Measurements from ENCODE around the gene TEX30.

Gene TEX30
- 4.4 to 6.1 (median 4.6) reads per million in 3 donors for total RNA-seq

DNA sequence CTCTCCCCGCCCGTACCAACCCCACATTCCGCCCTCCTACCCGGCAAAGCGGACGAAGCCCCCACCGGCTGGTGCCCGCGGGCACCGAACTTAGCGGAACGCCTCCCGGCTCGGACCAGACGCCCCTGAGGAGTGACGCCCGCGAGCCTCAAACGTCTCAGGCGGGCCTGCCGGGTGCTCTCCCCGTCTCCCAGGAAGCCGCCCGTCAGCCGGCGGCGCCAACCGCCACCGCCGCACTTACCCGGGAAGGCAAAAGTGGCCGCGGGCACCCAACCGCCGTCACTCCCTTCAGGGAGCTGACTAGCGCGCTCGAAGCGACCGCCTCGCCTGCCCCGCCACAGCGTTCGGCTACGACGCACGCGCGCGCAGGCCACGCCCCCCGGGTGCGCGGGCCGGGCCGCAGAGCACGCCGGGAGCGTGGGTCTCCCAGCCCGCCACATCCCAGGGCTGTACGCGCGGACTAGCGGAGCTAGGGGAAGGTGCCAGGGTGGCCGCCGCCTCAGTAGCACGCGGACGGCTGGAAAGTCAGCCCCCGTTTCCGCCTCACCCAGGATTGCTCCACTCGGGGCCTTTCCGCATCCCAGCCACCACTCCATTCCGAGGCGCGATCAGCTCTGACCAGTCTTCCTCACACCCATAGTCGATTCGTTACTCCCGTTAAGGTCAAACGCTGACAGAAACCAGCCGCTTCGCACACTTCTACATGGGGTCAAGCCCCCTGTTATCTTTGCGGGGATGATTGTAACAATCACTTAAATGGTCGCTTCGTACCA, at the start of gene TEX30:
TEX30 (minus strand) TSS at position 346 of the 773 bp plus-strand sequence. CDS start 3,760 bp downstream, outside the sequence.
- Histone ChIP-seq H3K27ac (ENCODE audit: insufficient read depth, low read length, poor library complexity, severe bottlenecking) (peak within 1 kb of the TSS; percentile 75), H3K4me3 (ENCODE audit: insufficient read depth, low read depth, low read length, poor library complexity, severe bottlenecking) (peak within 1 kb of the TSS; percentile 97), H3K36me3 (ENCODE audit: control insufficient read depth, insufficient read depth, low read length) (no peaks in the 10 kb centered on the region), H3K27me3 (replicated peaks; ENCODE audit: control insufficient read depth, insufficient read depth, low read length, poor library complexity, severe bottlenecking) (no peaks in the 10 kb centered on the region), H3K9me3 (ENCODE audit: control insufficient read depth, low read length) (no peaks in the 10 kb centered on the region), H3K4me1 (ENCODE audit: control insufficient read depth, insufficient read depth, low read length, poor library complexity, severe bottlenecking) (peaks cover 10% of the 10 kb centered on the region)
- DNase-seq, result peak; percentile 79 to 81 (median 81)

DNA sequence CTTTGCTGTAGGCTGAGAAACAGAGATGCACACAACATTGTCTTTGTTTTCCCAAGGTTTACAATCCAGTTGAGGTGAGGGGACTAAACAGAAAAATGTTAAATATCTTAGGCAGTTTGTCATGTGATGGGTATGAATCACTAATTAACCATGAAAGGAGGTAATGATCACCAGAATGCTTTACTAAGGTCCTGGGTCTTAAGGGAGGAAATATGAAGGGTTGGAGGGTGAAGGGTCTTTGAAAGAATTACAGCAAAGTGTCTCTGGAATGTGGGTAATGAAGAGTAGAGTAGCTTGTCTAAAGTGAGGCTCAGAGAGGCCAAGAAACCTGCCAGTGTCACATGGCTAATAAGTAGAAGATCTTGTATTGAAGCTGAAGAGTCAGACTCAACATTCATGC, 44.3 kb upstream of the TEX30 start:
- no peaks in the 10 kb centered on the region for H3K4me1 ChIP-seq (ENCODE audit: control insufficient read depth, insufficient read depth, low read length, poor library complexity, severe bottlenecking)
- H3K27ac ChIP-seq (ENCODE audit: insufficient read depth, low read length, poor library complexity, severe bottlenecking), result no peak overlapping the region
- no peaks in the 10 kb centered on the region for H3K36me3 ChIP-seq (ENCODE audit: control insufficient read depth, insufficient read depth, low read length)
- H3K4me3 ChIP-seq (ENCODE audit: insufficient read depth, low read depth, low read length, poor library complexity, severe bottlenecking), result no peak overlapping the region
- H3K27me3 ChIP-seq (replicated peaks; ENCODE audit: control insufficient read depth, insufficient read depth, low read length, poor library complexity, severe bottlenecking), result no peaks in the 10 kb centered on the region
- H3K9me3 ChIP-seq (ENCODE audit: control insufficient read depth, low read length), result no peaks in the 10 kb centered on the region
- no peak for DNase-seq

DNA sequence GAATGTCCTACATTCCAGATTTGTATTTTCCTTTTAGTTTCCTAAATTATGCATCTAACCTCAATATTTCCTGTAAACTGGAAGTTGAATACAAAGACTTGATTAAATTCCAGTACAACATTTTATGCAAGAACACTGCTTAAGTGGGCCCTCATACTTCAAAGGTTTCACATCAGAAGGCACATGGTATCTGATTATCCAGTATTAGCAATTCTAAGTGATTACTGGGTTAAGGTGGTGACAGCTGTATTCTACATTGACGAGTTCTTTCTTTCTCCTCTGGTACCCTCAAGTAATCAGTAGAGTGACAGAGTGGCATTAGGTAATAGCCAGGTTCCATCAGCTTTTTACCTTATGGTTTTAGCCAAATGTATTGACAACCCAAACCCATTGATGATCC, 43.7 kb upstream of the TEX30 start:
- H3K4me1 ChIP-seq (ENCODE audit: control insufficient read depth, insufficient read depth, low read length, poor library complexity, severe bottlenecking), result no peaks in the 10 kb centered on the region
- H3K27ac ChIP-seq (ENCODE audit: insufficient read depth, low read length, poor library complexity, severe bottlenecking), result no peak overlapping the region
- DNase-seq, result no peak
- no peaks in the 10 kb centered on the region for H3K9me3 ChIP-seq (ENCODE audit: control insufficient read depth, low read length)
- H3K36me3 ChIP-seq (ENCODE audit: control insufficient read depth, insufficient read depth, low read length), result no peaks in the 10 kb centered on the region
- no peak overlapping the region for H3K4me3 ChIP-seq (ENCODE audit: insufficient read depth, low read depth, low read length, poor library complexity, severe bottlenecking)
- H3K27me3 ChIP-seq (replicated peaks; ENCODE audit: control insufficient read depth, insufficient read depth, low read length, poor library complexity, severe bottlenecking), result no peaks in the 10 kb centered on the region

DNA sequence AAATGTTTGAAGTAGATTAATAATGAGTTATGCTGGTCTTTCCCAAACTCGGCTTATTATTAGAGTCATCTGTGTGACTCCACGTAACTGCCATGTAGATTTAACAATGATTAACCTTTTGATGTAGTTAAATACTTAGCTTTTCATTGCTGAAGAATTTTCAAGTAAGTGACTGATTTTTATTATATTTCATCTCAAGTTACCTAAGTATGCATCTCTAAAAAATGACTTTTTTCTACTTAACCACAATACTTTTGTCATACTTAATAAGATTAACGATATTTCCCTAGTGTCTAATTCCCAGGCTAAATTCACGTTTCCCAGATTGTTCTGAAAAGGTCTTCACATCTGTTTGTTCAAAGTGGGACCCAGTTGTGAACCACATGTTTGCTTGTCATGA, 43.1 kb upstream of the TEX30 start:
- DNase-seq, result no peak
- no peaks in the 10 kb centered on the region for H3K36me3 ChIP-seq (ENCODE audit: control insufficient read depth, insufficient read depth, low read length)
- H3K27ac ChIP-seq (ENCODE audit: insufficient read depth, low read length, poor library complexity, severe bottlenecking), result no peak overlapping the region
- H3K27me3 ChIP-seq (replicated peaks; ENCODE audit: control insufficient read depth, insufficient read depth, low read length, poor library complexity, severe bottlenecking), result no peaks in the 10 kb centered on the region
- H3K9me3 ChIP-seq (ENCODE audit: control insufficient read depth, low read length), result no peaks in the 10 kb centered on the region
- no peaks in the 10 kb centered on the region for H3K4me1 ChIP-seq (ENCODE audit: control insufficient read depth, insufficient read depth, low read length, poor library complexity, severe bottlenecking)
- no peak overlapping the region for H3K4me3 ChIP-seq (ENCODE audit: insufficient read depth, low read depth, low read length, poor library complexity, severe bottlenecking)

DNA sequence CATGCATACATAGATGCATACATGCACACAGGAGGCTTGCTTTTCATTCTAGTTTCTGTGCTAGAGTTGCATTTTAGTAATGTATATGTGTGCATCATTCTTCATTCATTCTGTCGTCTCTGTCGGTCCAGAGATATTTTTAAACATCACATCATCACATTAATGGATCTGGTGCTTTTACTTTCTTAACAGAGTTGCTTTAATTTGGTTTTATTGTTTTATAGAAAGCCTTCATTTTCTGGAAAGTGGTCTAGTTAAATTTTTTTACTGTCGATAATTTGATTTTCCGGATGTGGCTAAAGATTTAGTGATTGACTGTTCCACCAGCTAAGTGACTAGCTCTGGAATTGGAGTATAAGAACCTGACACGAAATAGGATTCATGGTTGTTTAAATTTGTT, 42.2 kb upstream of the TEX30 start:
- Histone ChIP-seq H3K4me1 (ENCODE audit: control insufficient read depth, insufficient read depth, low read length, poor library complexity, severe bottlenecking) (no peaks in the 10 kb centered on the region), H3K36me3 (ENCODE audit: control insufficient read depth, insufficient read depth, low read length) (no peaks in the 10 kb centered on the region), H3K27ac (ENCODE audit: insufficient read depth, low read length, poor library complexity, severe bottlenecking) (no peak overlapping the region), H3K9me3 (ENCODE audit: control insufficient read depth, low read length) (no peaks in the 10 kb centered on the region), H3K27me3 (replicated peaks; ENCODE audit: control insufficient read depth, insufficient read depth, low read length, poor library complexity, severe bottlenecking) (no peaks in the 10 kb centered on the region), H3K4me3 (ENCODE audit: insufficient read depth, low read depth, low read length, poor library complexity, severe bottlenecking) (no peak overlapping the region)
- no peak for DNase-seq

DNA sequence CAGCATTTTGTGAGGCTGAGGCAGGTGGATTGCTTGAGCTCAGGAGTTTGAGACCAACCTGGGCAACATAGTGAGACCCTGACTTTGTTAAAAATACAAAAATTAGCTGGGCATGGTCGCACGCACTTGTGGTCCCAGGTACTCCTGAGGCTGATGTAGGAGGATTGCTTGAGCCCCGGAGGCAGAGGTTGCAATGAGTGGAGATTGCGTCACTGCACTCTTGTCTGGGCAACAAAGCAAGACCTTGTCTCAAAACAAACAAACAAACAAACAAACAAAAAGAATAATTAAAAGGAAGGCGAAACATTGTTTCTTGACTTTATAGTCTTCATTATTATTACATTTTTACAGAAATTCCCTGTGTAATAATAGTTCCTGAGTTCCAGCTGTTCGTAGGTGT, 41.2 kb upstream of the TEX30 start:
- no peak overlapping the region for H3K27ac ChIP-seq (ENCODE audit: insufficient read depth, low read length, poor library complexity, severe bottlenecking)
- no peak for DNase-seq
- no peaks in the 10 kb centered on the region for H3K4me1 ChIP-seq (ENCODE audit: control insufficient read depth, insufficient read depth, low read length, poor library complexity, severe bottlenecking)
- no peaks in the 10 kb centered on the region for H3K36me3 ChIP-seq (ENCODE audit: control insufficient read depth, insufficient read depth, low read length)
- no peak overlapping the region for H3K4me3 ChIP-seq (ENCODE audit: insufficient read depth, low read depth, low read length, poor library complexity, severe bottlenecking)
- no peaks in the 10 kb centered on the region for H3K27me3 ChIP-seq (replicated peaks; ENCODE audit: control insufficient read depth, insufficient read depth, low read length, poor library complexity, severe bottlenecking)
- no peaks in the 10 kb centered on the region for H3K9me3 ChIP-seq (ENCODE audit: control insufficient read depth, low read length)

DNA sequence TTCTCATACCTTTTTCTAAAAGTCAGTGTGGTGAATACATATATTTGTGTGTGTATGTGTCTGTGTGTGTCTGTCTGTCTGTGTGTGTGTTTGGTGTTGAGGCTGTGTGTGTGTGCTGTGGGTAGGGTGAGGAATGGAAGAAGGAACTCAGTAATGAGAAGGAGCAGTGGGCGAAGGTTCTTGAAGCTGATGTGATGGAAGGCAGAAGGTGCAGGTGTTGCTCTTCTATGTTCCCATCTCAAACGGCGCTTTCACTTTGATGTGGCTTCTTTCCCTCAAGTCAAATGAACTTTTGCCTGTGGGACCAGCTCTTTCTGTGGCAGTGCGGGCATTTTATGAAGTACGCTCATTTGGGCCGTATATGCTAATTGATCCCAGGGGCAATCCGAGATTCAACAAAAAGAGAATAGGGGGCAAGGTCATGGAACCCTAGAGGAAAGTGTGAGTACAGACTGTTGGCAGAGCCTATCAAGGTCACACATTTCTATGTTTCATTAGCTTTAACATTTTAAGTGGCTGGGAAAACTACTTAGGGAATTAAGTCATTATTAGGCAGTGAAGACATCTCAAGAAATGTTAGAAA, 40.5 kb upstream of the TEX30 start:
- Histone ChIP-seq H3K4me1 (ENCODE audit: control insufficient read depth, insufficient read depth, low read length, poor library complexity, severe bottlenecking) (no peaks in the 10 kb centered on the region), H3K27me3 (replicated peaks; ENCODE audit: control insufficient read depth, insufficient read depth, low read length, poor library complexity, severe bottlenecking) (no peaks in the 10 kb centered on the region), H3K4me3 (ENCODE audit: insufficient read depth, low read depth, low read length, poor library complexity, severe bottlenecking) (no peak overlapping the region), H3K27ac (ENCODE audit: insufficient read depth, low read length, poor library complexity, severe bottlenecking) (no peak overlapping the region), H3K9me3 (ENCODE audit: control insufficient read depth, low read length) (no peaks in the 10 kb centered on the region), H3K36me3 (ENCODE audit: control insufficient read depth, insufficient read depth, low read length) (no peaks in the 10 kb centered on the region)
- no peak for DNase-seq

DNA sequence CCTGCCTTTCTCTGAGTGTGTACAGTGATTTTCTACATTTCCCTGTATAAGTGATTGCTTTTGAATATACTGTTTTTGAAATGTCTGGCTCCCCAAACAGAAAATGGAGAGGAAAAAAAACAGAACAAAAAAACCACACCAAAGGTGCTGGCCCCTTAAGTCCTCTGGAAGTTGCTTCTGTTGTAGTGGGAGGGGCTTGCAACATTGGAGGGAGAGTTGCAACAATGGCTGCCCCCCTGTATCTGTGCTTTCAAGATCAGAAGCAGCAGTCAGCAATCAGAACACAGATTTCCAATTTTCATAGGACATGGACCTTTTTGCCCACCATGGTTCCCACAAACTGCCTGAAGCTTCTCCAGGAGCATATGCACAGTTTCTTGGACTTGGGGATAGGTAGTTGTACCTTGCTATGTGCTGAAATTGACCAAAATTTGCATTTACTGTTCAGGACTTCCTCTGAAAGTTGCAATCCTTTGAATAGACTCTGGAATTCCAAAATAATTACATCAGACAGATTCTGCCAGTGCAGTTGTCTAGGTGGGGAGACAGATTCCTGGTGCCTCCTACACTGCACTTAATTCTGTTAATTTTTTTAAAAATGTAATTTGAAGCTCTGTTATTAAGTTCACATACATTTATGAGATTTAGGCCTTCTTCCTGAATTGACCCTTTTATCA, 39.2 kb upstream of the TEX30 start:
- H3K27ac ChIP-seq (ENCODE audit: insufficient read depth, low read length, poor library complexity, severe bottlenecking), result no peak overlapping the region
- no peaks in the 10 kb centered on the region for H3K4me1 ChIP-seq (ENCODE audit: control insufficient read depth, insufficient read depth, low read length, poor library complexity, severe bottlenecking)
- no peaks in the 10 kb centered on the region for H3K27me3 ChIP-seq (replicated peaks; ENCODE audit: control insufficient read depth, insufficient read depth, low read length, poor library complexity, severe bottlenecking)
- no peak for DNase-seq
- H3K9me3 ChIP-seq (ENCODE audit: control insufficient read depth, low read length), result no peaks in the 10 kb centered on the region
- no peaks in the 10 kb centered on the region for H3K36me3 ChIP-seq (ENCODE audit: control insufficient read depth, insufficient read depth, low read length)
- no peak overlapping the region for H3K4me3 ChIP-seq (ENCODE audit: insufficient read depth, low read depth, low read length, poor library complexity, severe bottlenecking)

DNA sequence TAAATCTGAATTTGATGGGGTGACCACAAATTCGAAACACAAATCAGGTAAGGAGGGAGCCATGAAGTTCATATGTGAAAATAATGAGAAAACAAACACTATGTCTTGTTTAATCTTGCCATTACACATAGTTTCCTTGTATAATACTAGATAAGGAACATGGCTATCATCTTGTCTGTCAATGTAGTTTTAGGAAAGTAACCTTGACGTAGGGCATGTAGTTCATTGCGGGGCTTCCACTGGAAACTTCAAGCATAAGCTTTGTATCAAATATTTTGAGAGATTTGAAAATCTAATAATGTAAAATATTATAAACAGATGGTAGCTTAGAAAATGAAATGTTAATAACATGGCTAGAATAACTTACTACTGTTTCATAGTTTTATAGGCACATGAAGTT, 34.1 kb upstream of the TEX30 start:
- no peak for DNase-seq
- H3K9me3 ChIP-seq (ENCODE audit: control insufficient read depth, low read length), result no peaks in the 10 kb centered on the region
- no peaks in the 10 kb centered on the region for H3K27me3 ChIP-seq (replicated peaks; ENCODE audit: control insufficient read depth, insufficient read depth, low read length, poor library complexity, severe bottlenecking)
- H3K36me3 ChIP-seq (ENCODE audit: control insufficient read depth, insufficient read depth, low read length), result no peaks in the 10 kb centered on the region
- H3K4me3 ChIP-seq (ENCODE audit: insufficient read depth, low read depth, low read length, poor library complexity, severe bottlenecking), result no peak overlapping the region
- H3K4me1 ChIP-seq (ENCODE audit: control insufficient read depth, insufficient read depth, low read length, poor library complexity, severe bottlenecking), result no peaks in the 10 kb centered on the region
- H3K27ac ChIP-seq (ENCODE audit: insufficient read depth, low read length, poor library complexity, severe bottlenecking), result no peak overlapping the region

DNA sequence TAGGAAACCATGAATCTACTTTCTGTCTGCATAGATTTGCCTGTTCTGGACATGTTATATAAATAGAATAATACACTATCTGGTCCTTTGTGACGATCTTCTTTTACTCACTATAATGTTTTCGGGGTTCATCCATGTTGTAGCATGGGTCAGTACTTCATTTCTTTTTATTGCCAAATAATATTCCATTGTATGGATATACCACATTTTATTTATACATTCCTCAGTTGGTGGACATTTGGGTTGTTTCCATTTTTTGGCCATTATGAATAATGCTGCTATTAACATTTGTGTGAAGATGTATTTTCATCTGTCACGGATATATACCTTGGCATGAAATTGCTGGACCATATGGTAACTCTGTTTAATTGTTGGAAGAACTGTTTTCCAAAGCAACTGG, 32.1 kb upstream of the TEX30 start:
- Histone ChIP-seq H3K27me3 (replicated peaks; ENCODE audit: control insufficient read depth, insufficient read depth, low read length, poor library complexity, severe bottlenecking) (no peaks in the 10 kb centered on the region), H3K9me3 (ENCODE audit: control insufficient read depth, low read length) (no peaks in the 10 kb centered on the region), H3K4me1 (ENCODE audit: control insufficient read depth, insufficient read depth, low read length, poor library complexity, severe bottlenecking) (peaks cover 3% of the 10 kb centered on the region), H3K36me3 (ENCODE audit: control insufficient read depth, insufficient read depth, low read length) (no peaks in the 10 kb centered on the region), H3K27ac (ENCODE audit: insufficient read depth, low read length, poor library complexity, severe bottlenecking) (no peak overlapping the region), H3K4me3 (ENCODE audit: insufficient read depth, low read depth, low read length, poor library complexity, severe bottlenecking) (no peak overlapping the region)
- DNase-seq, result no peak
